Loucy (cell line): ENCODE data around the gene IGFBPL1.

Experiments
- EZH2phosphoT487 ChIP-seq: fragments of 200-600 bp; IDR thresholded peaks from 2 replicates; pipeline ENCODE4 v1.6.1; 2018; ENCODE audit warnings: antibody characterized with exemption, mild to moderate bottlenecking, moderate library complexity, borderline replicate concordance
- TF ChIP-seq, protein P1 (sequence below): fragments of 200-600 bp; sonication (generic); conservative IDR thresholded peaks from 2 replicates; pipeline ENCODE4 v1.5.1; 2014; ENCODE audit warnings: mild to moderate bottlenecking, antibody characterized with exemption, low read length

DNA sequence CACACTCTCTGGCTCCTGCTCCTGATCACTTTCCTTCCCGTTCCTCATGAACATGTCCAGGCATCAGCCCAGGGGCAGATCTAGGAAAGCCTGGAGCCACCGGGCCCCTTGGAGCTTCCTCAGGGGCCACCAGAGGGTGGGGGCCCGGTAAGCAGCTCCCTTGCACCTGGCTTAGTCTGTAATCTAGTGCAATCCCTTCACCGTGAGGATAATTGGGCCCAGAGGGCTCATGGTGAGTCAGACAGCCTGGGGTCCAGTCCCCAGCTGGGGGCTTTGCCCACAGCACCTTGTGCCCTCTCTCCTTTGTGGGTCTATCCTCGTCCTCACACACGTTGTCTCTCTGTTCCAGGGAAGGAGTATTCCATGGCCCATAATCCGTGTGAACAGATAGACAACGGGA, 42.1 kb downstream of the IGFBPL1 start:
- TF ChIP-seq, protein P1, sequence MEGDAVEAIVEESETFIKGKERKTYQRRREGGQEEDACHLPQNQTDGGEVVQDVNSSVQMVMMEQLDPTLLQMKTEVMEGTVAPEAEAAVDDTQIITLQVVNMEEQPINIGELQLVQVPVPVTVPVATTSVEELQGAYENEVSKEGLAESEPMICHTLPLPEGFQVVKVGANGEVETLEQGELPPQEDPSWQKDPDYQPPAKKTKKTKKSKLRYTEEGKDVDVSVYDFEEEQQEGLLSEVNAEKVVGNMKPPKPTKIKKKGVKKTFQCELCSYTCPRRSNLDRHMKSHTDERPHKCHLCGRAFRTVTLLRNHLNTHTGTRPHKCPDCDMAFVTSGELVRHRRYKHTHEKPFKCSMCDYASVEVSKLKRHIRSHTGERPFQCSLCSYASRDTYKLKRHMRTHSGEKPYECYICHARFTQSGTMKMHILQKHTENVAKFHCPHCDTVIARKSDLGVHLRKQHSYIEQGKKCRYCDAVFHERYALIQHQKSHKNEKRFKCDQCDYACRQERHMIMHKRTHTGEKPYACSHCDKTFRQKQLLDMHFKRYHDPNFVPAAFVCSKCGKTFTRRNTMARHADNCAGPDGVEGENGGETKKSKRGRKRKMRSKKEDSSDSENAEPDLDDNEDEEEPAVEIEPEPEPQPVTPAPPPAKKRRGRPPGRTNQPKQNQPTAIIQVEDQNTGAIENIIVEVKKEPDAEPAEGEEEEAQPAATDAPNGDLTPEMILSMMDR: no peak
- TF ChIP-seq EZH2phosphoT487: no peak
